DMS 273 (cell line): ENCODE data around the gene FAM174C.
"Not testable (repeated sequence)": the region's sequence is repeated elsewhere in the genome, so short reads cannot be mapped to it uniquely, and the experiment has no call there.

Experiments used
- DNase-seq: peaks from one replicate; lab custom pipeline; 2025; ENCODE audit not compliant: unreplicated experiment; lab: John Stamatoyannopoulos, UW

FAM174C gene

GRCh38 chr19:1316466-1316865 is 41.1 kb downstream of the FAM174C start:
- DNase-seq, result no peak

DNA sequence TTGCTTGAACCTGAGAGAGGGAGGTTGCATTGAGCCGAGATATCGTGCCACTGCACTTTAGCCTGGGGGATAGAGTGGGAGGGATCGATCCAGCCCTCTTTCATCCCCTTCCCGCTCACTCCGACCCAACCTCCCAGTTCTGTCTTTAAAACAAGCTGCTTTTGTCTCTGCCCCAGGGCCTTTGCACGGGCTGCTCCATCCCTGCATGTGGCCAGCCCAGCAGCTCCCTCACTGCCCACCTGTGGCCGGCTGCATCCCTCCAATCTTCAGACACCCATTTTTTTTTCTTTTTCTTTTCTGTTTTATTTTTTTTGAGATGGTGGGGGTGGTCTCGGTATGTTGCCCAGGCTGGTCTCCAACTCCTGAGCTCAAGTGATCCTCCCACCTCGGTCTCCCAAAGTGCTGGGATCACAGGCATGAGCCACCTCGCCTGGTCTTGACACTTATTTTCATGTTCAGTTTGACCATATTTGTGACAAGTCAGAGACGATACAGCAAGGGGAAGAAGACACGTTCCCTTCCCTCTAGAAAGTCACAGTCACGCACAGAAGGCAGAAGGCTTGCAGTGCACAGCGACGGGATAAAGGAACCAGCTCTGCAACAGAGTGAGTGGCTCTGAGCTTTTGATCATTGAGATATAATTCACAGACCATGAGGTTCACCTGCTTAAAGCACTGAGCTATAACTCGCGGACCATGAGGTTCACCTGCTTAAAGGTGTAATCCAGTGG is 42.1 kb downstream of the FAM174C start:
- DNase-seq, result no peak

GRCh38 chr19:1318678-1319471 is 43.5 kb downstream of the FAM174C start:
- no peak for DNase-seq

DNA sequence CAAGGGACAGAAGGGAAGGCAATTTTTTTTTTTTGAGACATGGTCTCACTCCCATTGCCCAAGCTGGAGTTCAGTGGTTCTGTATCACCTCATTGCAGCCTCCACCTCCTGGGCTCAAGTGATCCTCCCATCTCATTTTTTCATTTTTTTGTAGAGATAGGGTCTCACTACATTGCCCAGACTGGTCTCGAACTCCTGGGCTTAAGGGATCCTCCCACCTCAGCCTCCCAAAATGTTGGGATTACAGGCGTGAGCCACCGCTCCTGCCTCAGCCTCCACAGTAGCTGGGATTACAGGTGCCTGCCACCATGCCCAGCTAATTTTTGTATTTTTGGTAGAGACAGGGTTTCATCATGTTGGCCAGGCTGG is 44.9 kb downstream of the FAM174C start:
- DNase-seq, result not testable (repeated sequence)

GRCh38 chr19:1321539-1321938 is 46.2 kb downstream of the FAM174C start:
- no peak for DNase-seq

- DNase-seq, result no peak
Measured at GRCh38 chr19:1322198-1322981, 47.1 kb downstream of the FAM174C start.

- DNase-seq, result no peak
Measured at GRCh38 chr19:1324249-1324805, 49.0 kb downstream of the FAM174C start.

- DNase-seq, result peak; percentile 89
Measured at GRCh38 chr19:1324806-1325567, 49.7 kb downstream of the FAM174C start.

DNA sequence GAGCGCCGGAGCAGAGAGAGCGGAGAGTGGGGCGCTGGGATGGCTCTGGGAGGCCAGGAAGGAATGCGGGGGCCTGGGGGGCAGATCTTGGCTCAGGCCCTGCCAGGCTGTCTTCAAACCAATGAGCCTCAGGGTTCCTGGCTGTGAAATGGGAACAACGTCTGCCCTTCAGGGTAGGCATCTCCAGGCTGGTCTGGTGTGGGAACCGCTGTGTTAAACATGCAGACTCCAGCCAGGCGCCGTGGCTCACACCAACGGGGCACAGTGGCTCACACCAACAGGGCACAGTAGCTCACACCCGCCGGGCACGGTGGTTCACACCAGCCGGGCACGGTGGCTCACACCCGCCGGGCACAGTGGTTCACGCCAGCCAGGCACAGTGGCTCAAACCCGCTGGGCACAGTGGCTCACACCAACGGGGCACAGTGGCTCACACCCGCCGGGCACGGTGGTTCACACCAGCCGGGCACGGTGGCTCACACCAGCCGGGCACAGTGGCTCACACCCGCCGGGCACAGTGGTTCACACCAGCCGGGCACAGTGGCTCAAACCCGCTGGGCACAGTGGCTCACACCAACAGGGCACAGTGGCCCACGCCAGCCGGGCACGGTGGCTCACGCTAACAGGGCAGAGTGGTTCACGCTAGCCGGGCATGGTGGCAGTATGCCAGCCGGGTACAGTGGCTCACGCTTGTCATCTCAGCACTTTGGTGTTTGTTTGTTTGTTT is 50.4 kb downstream of the FAM174C start:
- no peak for DNase-seq

GRCh38 chr19:1327125-1327524 is 51.8 kb downstream of the FAM174C start:
- DNase-seq, result no peak
